ENCODE data around the gene SLC2A5.

Gene SLC2A5

GRCh38 chr1:9061252-9061960 is 8.0 kb downstream of the SLC2A5 start:
- no peak for DNase-seq

- DNase-seq: no peak
Observed at GRCh38 chr1:9059891-9060744, 9.3 kb downstream of the SLC2A5 start.

- no peak for DNase-seq
Observed at GRCh38 chr1:9058465-9058864, 11.0 kb downstream of the SLC2A5 start.

GRCh38 chr1:9057851-9058250 is 11.6 kb downstream of the SLC2A5 start:
- DNase-seq: no peak

- DNase-seq: no peak
Observed at GRCh38 chr1:9052272-9053049, 17.0 kb downstream of the SLC2A5 start.

GRCh38 chr1:9051379-9051778 is 18.1 kb downstream of the SLC2A5 start:
- no peak for DNase-seq

- DNase-seq: no peak
Observed at GRCh38 chr1:9050803-9051202, 18.6 kb downstream of the SLC2A5 start.

GRCh38 chr1:9048551-9048950 is 20.9 kb downstream of the SLC2A5 start:
- no peak for DNase-seq

- DNase-seq: no peak
Observed at GRCh38 chr1:9047019-9047418, 22.4 kb downstream of the SLC2A5 start.

GRCh38 chr1:9045861-9046510 is 23.4 kb downstream of the SLC2A5 start:
- no peak for DNase-seq

- no peak for DNase-seq
Observed at GRCh38 chr1:9044236-9044635, 25.2 kb downstream of the SLC2A5 start.

- no peak for DNase-seq
Observed at GRCh38 chr1:9042272-9042671, 27.2 kb downstream of the SLC2A5 start.

GRCh38 chr1:9041116-9041779 is 28.2 kb downstream of the SLC2A5 start:
- DNase-seq: no peak

GRCh38 chr1:9040659-9041030 is 28.8 kb downstream of the SLC2A5 start:
- DNase-seq: no peak

- no peak for DNase-seq
Observed at GRCh38 chr1:9039761-9040658, 29.4 kb downstream of the SLC2A5 start.

GRCh38 chr1:9038881-9039760 is 30.3 kb downstream of the SLC2A5 start:
- no peak for DNase-seq

- DNase-seq: no peak
Observed at GRCh38 chr1:9038338-9038650, 31.1 kb downstream of the SLC2A5 start.

GRCh38 chr1:9037476-9038337 is 31.7 kb downstream of the SLC2A5 start:
- DNase-seq: no peak

- DNase-seq: no peak
Observed at GRCh38 chr1:9035226-9035625, 34.2 kb downstream of the SLC2A5 start.

- no peak for DNase-seq
Observed at GRCh38 chr1:9033363-9033762, 36.1 kb downstream of the SLC2A5 start.
